H9 (cell line): ENCODE results near the gene GPATCH1. TPM values are rescaled to one million over a fixed set of nuclear protein-coding genes. Genes with fewer than 3 reads are reported as not detected.

Source experiments
- DNase-seq: peaks from one replicate; pipeline ENCODE4 v3.0.0-alpha.2; 2017
- H2AFZ ChIP-seq: one replicate; pipeline ENCODE4 v1.6.1; 2013; ENCODE audit warnings: mild to moderate bottlenecking, low read length, control low read depth, moderate library complexity
- H2AK5ac ChIP-seq: 2 replicates; pipeline ENCODE4 v1.6.1; 2013; ENCODE audit warnings: low read length, control low read depth, mixed read lengths; ENCODE audit not compliant: insufficient read length
- H2BK120ac ChIP-seq: one replicate; pipeline ENCODE4 v1.6.1; 2013; ENCODE audit warnings: low read depth, mild to moderate bottlenecking, low read length, control low read depth, inconsistent platforms; ENCODE audit not compliant: poor library complexity, severe bottlenecking
- H2BK12ac ChIP-seq: 2 replicates; pipeline ENCODE4 v1.6.1; 2013; ENCODE audit warnings: low read length, control low read depth, mixed read lengths, low read depth; ENCODE audit not compliant: insufficient read length
- H2BK15ac ChIP-seq: 2 replicates; pipeline ENCODE4 v1.6.1; 2013; ENCODE audit warnings: low read depth, low read length, control low read depth
- H2BK20ac ChIP-seq: one replicate; pipeline ENCODE4 v1.6.1; 2013; ENCODE audit warnings: low read depth, mild to moderate bottlenecking, low read length, control low read depth, inconsistent platforms; ENCODE audit not compliant: poor library complexity, severe bottlenecking
- H2BK5ac ChIP-seq: 2 replicates; pipeline ENCODE4 v1.6.1; 2013; ENCODE audit warnings: low read length, control low read depth, mixed read lengths; ENCODE audit not compliant: insufficient read length
- H3K14ac ChIP-seq: 2 replicates; pipeline ENCODE4 v1.6.1; 2013; ENCODE audit warnings: low read length, control low read depth; ENCODE audit not compliant: insufficient read depth
- H3K18ac ChIP-seq: 2 replicates; pipeline ENCODE4 v1.6.1; 2013; ENCODE audit warnings: low read depth, mild to moderate bottlenecking, mixed read lengths, low read length, control low read depth; ENCODE audit not compliant: insufficient read length
- H3K23ac ChIP-seq: 2 replicates; pipeline ENCODE4 v1.6.1; 2013; ENCODE audit warnings: low read length, control low read depth, mixed read lengths, low read depth; ENCODE audit not compliant: insufficient read length
- H3K23me2 ChIP-seq: 2 replicates; pipeline ENCODE4 v1.6.1; 2013; ENCODE audit warnings: low read depth, mild to moderate bottlenecking, mixed read lengths, low read length, control low read depth; ENCODE audit not compliant: insufficient read length, poor library complexity, severe bottlenecking
- H3K27ac ChIP-seq: 2 replicates; pipeline ENCODE4 v1.5.1; 2013; ENCODE audit warnings: low read length, control low read depth, mixed read lengths, low read depth; ENCODE audit not compliant: insufficient read length
- H3K27me3 ChIP-seq: 2 replicates; pipeline ENCODE4 v1.6.1; 2013; ENCODE audit warnings: low read length, control low read depth, inconsistent platforms; ENCODE audit not compliant: insufficient read depth
- H3K4ac ChIP-seq: 2 replicates; pipeline ENCODE4 v1.6.1; 2013; ENCODE audit warnings: low read depth, mild to moderate bottlenecking, control low read depth, inconsistent platforms, low read length, moderate library complexity
- H3K4me1 ChIP-seq: 2 replicates; pipeline ENCODE4 v1.6.1; 2013; ENCODE audit warnings: low read length, control low read depth, inconsistent platforms; ENCODE audit not compliant: insufficient read depth
- H3K4me2 ChIP-seq: 2 replicates; pipeline ENCODE4 v1.6.1; 2013; ENCODE audit warnings: low read length, control low read depth, mixed read lengths; ENCODE audit not compliant: insufficient read length, insufficient read depth
- H3K56ac ChIP-seq: 2 replicates; pipeline ENCODE4 v1.6.1; 2013; ENCODE audit warnings: low read depth, mild to moderate bottlenecking, mixed read lengths, low read length, control low read depth; ENCODE audit not compliant: insufficient read length
- H3K79me1 ChIP-seq: 2 replicates; pipeline ENCODE4 v1.6.1; 2013; ENCODE audit warnings: low read depth, mild to moderate bottlenecking, moderate library complexity, low read length, control low read depth, inconsistent platforms; ENCODE audit not compliant: insufficient read depth, poor library complexity, severe bottlenecking
- H3K79me2 ChIP-seq: 2 replicates; pipeline ENCODE4 v1.6.1; 2013; ENCODE audit warnings: low read length, control low read depth, inconsistent platforms; ENCODE audit not compliant: insufficient read depth
- H3K9ac ChIP-seq: 2 replicates; pipeline ENCODE4 v1.6.1; 2013; ENCODE audit warnings: low read length, control low read depth, mixed read lengths; ENCODE audit not compliant: insufficient read length; ENCODE audit errors: extremely low read depth
- H3K9me3 ChIP-seq: one replicate; pipeline ENCODE4 v1.6.1; 2013; ENCODE audit warnings: low read depth, low read length, inconsistent platforms; ENCODE audit not compliant: control insufficient read depth
- H3T11ph ChIP-seq: one replicate; pipeline ENCODE4 v1.6.1; 2013; ENCODE audit warnings: mild to moderate bottlenecking, low read length, control low read depth, inconsistent platforms
- H4K20me1 ChIP-seq: one replicate; pipeline ENCODE4 v1.6.1; 2013; ENCODE audit not compliant: control insufficient read depth, insufficient read length, insufficient read depth
- H4K5ac ChIP-seq: 2 replicates; pipeline ENCODE4 v1.6.1; 2013; ENCODE audit warnings: low read depth, mild to moderate bottlenecking, mixed read lengths, low read length, control low read depth; ENCODE audit not compliant: insufficient read length
- H4K8ac ChIP-seq: replicated peaks from 2 replicates; pipeline ENCODE4 v1.6.1; 2013; ENCODE audit warnings: low read length, control low read depth, mixed read lengths, low read depth; ENCODE audit not compliant: insufficient read length
- H4K91ac ChIP-seq: 2 replicates; pipeline ENCODE4 v1.6.1; 2013; ENCODE audit warnings: low read depth, mild to moderate bottlenecking, moderate library complexity, mixed read lengths, low read length, control low read depth; ENCODE audit not compliant: insufficient read length
- H3K27ac Mint-ChIP-seq, 3 experiments: 2 replicates in 2 of 3; 3 replicates in 1 of 3; pipeline ENCODE4 v1.8.0; 2020 to 2021; ENCODE audit warnings: mixed read lengths in 3 of 3, mild to moderate bottlenecking in 1 of 3, moderate library complexity in 1 of 3
- H3K27me3 Mint-ChIP-seq: 2 replicates; pipeline ENCODE4 v1.8.0; 2021; ENCODE audit warnings: low read depth, mild to moderate bottlenecking, moderate library complexity, mixed read lengths
- H3K36me3 Mint-ChIP-seq, 3 experiments: 2 replicates in 2 of 3; 3 replicates in 1 of 3; pipeline ENCODE4 v1.8.0; 2020 to 2021; ENCODE audit warnings: low read depth in 3 of 3, mixed read lengths in 3 of 3; ENCODE audit not compliant: insufficient read depth in 1 of 3
- H3K4me1 Mint-ChIP-seq, 2 experiments: 2 replicates each; pipeline ENCODE4 v1.8.0; 2020; ENCODE audit warnings: mixed read lengths in 2 of 2
- H3K4me3 Mint-ChIP-seq, 2 experiments: 2 replicates in 1 of 2; 3 replicates in 1 of 2; pipeline ENCODE4 v1.8.0; 2020 to 2021; ENCODE audit warnings: mild to moderate bottlenecking in 2 of 2, mixed read lengths in 2 of 2, moderate library complexity in 1 of 2
- H3K9me3 Mint-ChIP-seq, 2 experiments: 2 replicates in 1 of 2; 3 replicates in 1 of 2; pipeline ENCODE4 v1.8.0; 2020; ENCODE audit warnings: mild to moderate bottlenecking in 2 of 2, mixed read lengths in 2 of 2, moderate library complexity in 1 of 2
- WGBS: extraction: QIAGEN DNeasy Blood & Tissue Kit; methylation state at CpG from one replicate; pipeline ENCODE4 v1.1.7; 2013; ENCODE audit warnings: missing lambda C conversion rate, low lambda C conversion rate, mixed read lengths; ENCODE audit not compliant: insufficient read length; ENCODE audit errors: extremely low coverage; 5-methylcytosine and 5-hydroxymethylcytosine counted together
- total RNA-seq: library from RNA; stranded (reverse); gene quantifications from 2 replicates; pipeline ENCODE4 v1.2.1, GENCODE V29; 2021
- TF ChIP-seq, protein P1 (sequence below): fragments of 200-600 bp; sonication (generic); conservative IDR thresholded peaks from 3 replicates; pipeline ENCODE4 v1.8.0; 2021; ENCODE audit warnings: antibody characterized with exemption, mild to moderate bottlenecking

The GPATCH1 gene
- total RNA-seq, 1 experiment from 2014 or later, result 11.7 TPM

DNA sequence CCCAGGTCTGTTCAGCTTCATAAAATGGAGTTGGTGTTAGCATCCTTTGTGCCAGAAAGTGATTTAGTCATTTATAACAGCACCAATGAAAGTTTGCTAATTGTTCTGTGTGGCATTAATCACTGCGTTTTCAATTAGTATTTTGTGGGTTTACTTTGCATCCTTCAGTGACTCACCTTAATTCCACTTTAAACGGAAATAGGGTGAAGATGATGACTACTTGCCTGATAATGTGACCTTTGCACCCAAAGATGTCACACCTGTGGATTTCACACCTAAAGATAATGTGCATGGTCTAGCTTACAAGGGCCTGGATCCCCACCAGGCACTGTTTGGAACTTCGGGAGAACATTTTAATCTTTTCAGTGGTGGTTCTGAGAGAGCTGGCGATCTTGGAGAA, 15.0 kb downstream of the GPATCH1 start:
- no peak overlapping the region for H3K14ac ChIP-seq
- H3K79me2 ChIP-seq, result no peaks in the 10 kb centered on the region; the same call in 1 of the 2 replicates
- H3K4ac ChIP-seq, result no peak overlapping the region
- H2AFZ ChIP-seq, result no peak overlapping the region
- H2BK12ac ChIP-seq, result no peak overlapping the region
- no peak overlapping the region for H4K91ac ChIP-seq
- H3K4me1 ChIP-seq, result no peaks in the 10 kb centered on the region
- Mint-ChIP-seq H3K9me3 (no peaks in the 10 kb centered on the region), H3K4me1 (no peaks in the 10 kb centered on the region), H3K27me3 (no peaks in the 10 kb centered on the region), H3K4me3 (no peak overlapping the region), H3K27ac (no peak overlapping the region), H3K36me3 (peaks cover 4 to 73% (median 54%) of the 10 kb centered on the region in 3 experiments; a peak in 6 of 7 replicates)
- DNase-seq, result no peak
- H2BK20ac ChIP-seq, result no peak overlapping the region
- H3K56ac ChIP-seq, result no peak overlapping the region
- H4K20me1 ChIP-seq, result no peaks in the 10 kb centered on the region
- H3K9ac ChIP-seq, result no peak overlapping the region
- no peak overlapping the region for H3K18ac ChIP-seq
- no peak overlapping the region for H2AK5ac ChIP-seq
- H3K27me3 ChIP-seq, result no peaks in the 10 kb centered on the region
- H3K23ac ChIP-seq, result no peak overlapping the region
- H3K23me2 ChIP-seq, result no peaks in the 10 kb centered on the region
- no peak overlapping the region for H3T11ph ChIP-seq
- H3K79me1 ChIP-seq, result no peaks in the 10 kb centered on the region
- no peak overlapping the region for H2BK120ac ChIP-seq
- no peak overlapping the region for H3K4me2 ChIP-seq
- no peak overlapping the region for H3K27ac ChIP-seq
- H4K8ac ChIP-seq, result no peak overlapping the region
- no peaks in the 10 kb centered on the region for H3K9me3 ChIP-seq
- no CpG with 5 or more reads among the region's 4 CpGs for WGBS
- H2BK5ac ChIP-seq, result no peak overlapping the region
- TF ChIP-seq, protein P1, sequence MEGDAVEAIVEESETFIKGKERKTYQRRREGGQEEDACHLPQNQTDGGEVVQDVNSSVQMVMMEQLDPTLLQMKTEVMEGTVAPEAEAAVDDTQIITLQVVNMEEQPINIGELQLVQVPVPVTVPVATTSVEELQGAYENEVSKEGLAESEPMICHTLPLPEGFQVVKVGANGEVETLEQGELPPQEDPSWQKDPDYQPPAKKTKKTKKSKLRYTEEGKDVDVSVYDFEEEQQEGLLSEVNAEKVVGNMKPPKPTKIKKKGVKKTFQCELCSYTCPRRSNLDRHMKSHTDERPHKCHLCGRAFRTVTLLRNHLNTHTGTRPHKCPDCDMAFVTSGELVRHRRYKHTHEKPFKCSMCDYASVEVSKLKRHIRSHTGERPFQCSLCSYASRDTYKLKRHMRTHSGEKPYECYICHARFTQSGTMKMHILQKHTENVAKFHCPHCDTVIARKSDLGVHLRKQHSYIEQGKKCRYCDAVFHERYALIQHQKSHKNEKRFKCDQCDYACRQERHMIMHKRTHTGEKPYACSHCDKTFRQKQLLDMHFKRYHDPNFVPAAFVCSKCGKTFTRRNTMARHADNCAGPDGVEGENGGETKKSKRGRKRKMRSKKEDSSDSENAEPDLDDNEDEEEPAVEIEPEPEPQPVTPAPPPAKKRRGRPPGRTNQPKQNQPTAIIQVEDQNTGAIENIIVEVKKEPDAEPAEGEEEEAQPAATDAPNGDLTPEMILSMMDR, result no peak
- H2BK15ac ChIP-seq, result no peak overlapping the region
- H4K5ac ChIP-seq, result no peak overlapping the region
